GM12878 (cell line): ENCODE measurements around the gene SNX11. TPM values are rescaled to one million over a fixed set of nuclear protein-coding genes. Genes with fewer than 3 reads are reported as not detected.

Experiments used
- ATAC-seq: fragments of 200-7000 bp; cut with Tn5 transposase; 3 replicates; pipeline ENCODE4 v1.9.1; 2020; ENCODE audit warnings: mild to moderate bottlenecking, moderate library complexity
- BruUV-seq: library from RNA; stranded (reverse); fragments of 400-500 nt; replicated peaks from 2 replicates; lab custom pipeline; 2021; lab: Mats Ljungman, UMichigan
- CTCF ChIA-PET: fragments of 300-600 bp; sonication (Branson Sonifier 250); formaldehyde crosslinking; extraction: SDS; loops from one replicate; lab custom pipeline; 2021; ENCODE audit warnings: inconsistent platforms; lab: Yijun Ruan, JAX
- POLR2A ChIA-PET: fragments of 350-600 bp; formaldehyde crosslinking; extraction: SDS; loops from one replicate; lab custom pipeline; 2021; ENCODE audit warnings: inconsistent platforms; lab: Charles Lee
- RAD21 ChIA-PET: fragments of 300-600 bp; sonication (Branson Sonifier 250); formaldehyde crosslinking; loops from one replicate; lab custom pipeline; 2023; ENCODE audit warnings: antibody characterized with exemption; ENCODE audit not compliant: unreplicated experiment; lab: Charles Lee
- SMC1A ChIA-PET: fragments of 300-600 bp; sonication (Branson Sonifier 250); formaldehyde crosslinking; loops from one replicate; lab custom pipeline; 2023; ENCODE audit not compliant: unreplicated experiment, uncharacterized antibody; lab: Charles Lee
- DNase-seq: peaks from one replicate; pipeline ENCODE4 v3.0.0-alpha.2; 2011; ENCODE audit warnings: low read depth, low spot score
- FAIRE-seq: peaks from 3 replicates; lab custom pipeline; 2011; peaks lifted over from hg19 to GRCh38; lab: Jason Lieb, UNC
- H2AFZ ChIP-seq: 2 replicates; pipeline ENCODE4 v1.6.0; 2011; ENCODE audit warnings: low read depth, low read length, control low read depth; ENCODE audit not compliant: control insufficient read depth
- H3K27ac ChIP-seq: 2 replicates; pipeline ENCODE4 v1.5.1; 2011; ENCODE audit warnings: control low read depth; ENCODE audit not compliant: control insufficient read depth, insufficient read depth
- H3K27me3 ChIP-seq, 2 experiments: replicated peaks in 1 of 2; 2 replicates each; pipeline versions ENCODE4 v1.6.0 to v1.6.1; 2011; ENCODE audit warnings: low read length in 1 of 2; ENCODE audit not compliant: control insufficient read depth in 2 of 2, insufficient read depth in 2 of 2
- H3K36me3 ChIP-seq, 2 experiments: 2 replicates each; pipeline ENCODE4 v1.5.1; 2011; ENCODE audit warnings: low read length in 1 of 2; ENCODE audit not compliant: control insufficient read depth in 2 of 2, insufficient read depth in 2 of 2
- H3K4me1 ChIP-seq: 2 replicates; pipeline ENCODE4 v1.6.1; 2011; ENCODE audit warnings: mild to moderate bottlenecking, low read length, moderate library complexity, mixed read lengths; ENCODE audit not compliant: control insufficient read depth, insufficient read depth
- H3K4me2 ChIP-seq: 2 replicates; pipeline ENCODE4 v1.6.0; 2011; ENCODE audit warnings: control low read depth; ENCODE audit not compliant: control insufficient read depth, insufficient read depth
- H3K4me3 ChIP-seq: fragments of 200-600 bp; sonication (generic); 2 replicates; pipeline ENCODE4 v1.5.1; 2016
- H3K79me2 ChIP-seq: 2 replicates; pipeline ENCODE4 v1.6.0; 2011; ENCODE audit warnings: low read length; ENCODE audit not compliant: control insufficient read depth, insufficient read depth
- H3K9ac ChIP-seq: 2 replicates; pipeline ENCODE4 v1.8.0; 2011; ENCODE audit warnings: low read length, control low read depth, mixed read lengths; ENCODE audit not compliant: control insufficient read depth, insufficient read depth
- H3K9me3 ChIP-seq: replicated peaks from 3 replicates; pipeline ENCODE4 v1.5.1; 2011; ENCODE audit warnings: mild to moderate bottlenecking, low read length; ENCODE audit not compliant: control insufficient read depth, insufficient read depth
- H4K20me1 ChIP-seq: 2 replicates; pipeline ENCODE4 v1.6.0; 2011; ENCODE audit not compliant: control insufficient read depth, insufficient read depth
- CTCF ChIP-seq, 3 experiments: IDR thresholded peaks in 2 of 3; conservative IDR thresholded peaks in 1 of 3; 2 replicates each; pipeline ENCODE4 v1.5.1; 2011; ENCODE audit warnings: low read depth in 3 of 3, low read length in 3 of 3, mild to moderate bottlenecking in 3 of 3, control low read depth in 2 of 3, moderate library complexity in 2 of 3, inconsistent platforms in 1 of 3, mixed read lengths in 1 of 3; ENCODE audit not compliant: control insufficient read depth in 2 of 3, insufficient read depth in 1 of 3; ENCODE audit errors: extremely low read depth in 1 of 3
- MEF2B ChIP-seq: fragments of 450-650 bp; IDR thresholded peaks from 2 replicates; pipeline ENCODE4 v1.6.1; 2018; ENCODE audit warnings: mild to moderate bottlenecking, moderate library complexity; ENCODE audit not compliant: partially characterized antibody, poor library complexity, severe bottlenecking
- RAD21 ChIP-seq: IDR thresholded peaks from 2 replicates; pipeline ENCODE4 v1.6.1; 2011; ENCODE audit warnings: mild to moderate bottlenecking, low read depth, low read length, moderate library complexity; ENCODE audit not compliant: insufficient read depth
- SMC3 ChIP-seq: IDR thresholded peaks from 2 replicates; pipeline ENCODE4 v1.6.1; 2011; ENCODE audit warnings: low read length, improper control_type of control experiment, borderline replicate concordance
- STAT1 ChIP-seq: fragments of 450-650 bp; conservative IDR thresholded peaks from 2 replicates; pipeline ENCODE4 v1.6.1; 2014; ENCODE audit warnings: antibody characterized with exemption, mild to moderate bottlenecking
- YY1 ChIP-seq: IDR thresholded peaks from 2 replicates; pipeline ENCODE4 v1.6.1; 2011; ENCODE audit warnings: low read depth, mild to moderate bottlenecking, low read length
- WGBS: methylation state at CpG from one replicate; pipeline ENCODE4 v1.1.6; 2016; ENCODE audit warnings: low lambda C conversion rate; ENCODE audit not compliant: insufficient replicate concordance, insufficient coverage; ENCODE audit errors: missing lambda C conversion rate; 5-methylcytosine and 5-hydroxymethylcytosine counted together
- in situ Hi-C: fragments of 300-500 bp; cut with MboI; formaldehyde crosslinking; loops from 9 replicates; pipeline ENCODE4 v1.14.3; 2018; ENCODE audit warnings: mixed read lengths
- intact Hi-C: fragments of 100-400 bp; cut with micrococcal nuclease; formaldehyde crosslinking; loops from one replicate; pipeline ENCODE4 v1.14.2; 2022; ENCODE audit not compliant: unreplicated experiment
- polyA plus RNA-seq, 11 experiments: library from polyadenylated mRNA; depleted of rRNA in 4 of 11; unstranded in 6 of 11; stranded (reverse) in 5 of 11; fragments of >200 nt; fragmentation: Nextera tagmentation in 4 of 11; fragmentation: Illumina TruSeq in 1 of 11; extraction: Ambion mirVana in 4 of 11; extraction: Trizol in 1 of 11; gene quantifications; 1 replicate in 1 of 11; 2 replicates in 10 of 11; pipeline versions ENCODE4 v1.2.1 to v1.2.3, GENCODE V29; 2011 to 2016; ENCODE audit warnings: inconsistent platforms in 2 of 11, missing spikeins in 2 of 11, low read depth in 1 of 11
- total RNA-seq, 4 experiments: library from RNA; depleted of rRNA in 3 of 4; stranded (reverse); fragments of >200 nt in 3 of 4; fragmentation: Illumina TruSeq in 1 of 4; extraction: Trizol in 1 of 4; gene quantifications; 2 replicates each; pipeline versions ENCODE4 v1.2.1 to v1.2.3, GENCODE V29; 2013 to 2021
- TF ChIP-seq, protein P1 (sequence below): fragments of 450-650 bp; IDR thresholded peaks from 2 replicates; pipeline ENCODE4 v1.6.1; 2016; ENCODE audit warnings: mild to moderate bottlenecking

Gene SNX11
- total and polyA plus RNA-seq, 10 of the 15 experiments (the other 5 are each of a cell fraction or from before 2014, with no cell fraction given), result 34.2 to 127 (median 61.8) TPM

DNA sequence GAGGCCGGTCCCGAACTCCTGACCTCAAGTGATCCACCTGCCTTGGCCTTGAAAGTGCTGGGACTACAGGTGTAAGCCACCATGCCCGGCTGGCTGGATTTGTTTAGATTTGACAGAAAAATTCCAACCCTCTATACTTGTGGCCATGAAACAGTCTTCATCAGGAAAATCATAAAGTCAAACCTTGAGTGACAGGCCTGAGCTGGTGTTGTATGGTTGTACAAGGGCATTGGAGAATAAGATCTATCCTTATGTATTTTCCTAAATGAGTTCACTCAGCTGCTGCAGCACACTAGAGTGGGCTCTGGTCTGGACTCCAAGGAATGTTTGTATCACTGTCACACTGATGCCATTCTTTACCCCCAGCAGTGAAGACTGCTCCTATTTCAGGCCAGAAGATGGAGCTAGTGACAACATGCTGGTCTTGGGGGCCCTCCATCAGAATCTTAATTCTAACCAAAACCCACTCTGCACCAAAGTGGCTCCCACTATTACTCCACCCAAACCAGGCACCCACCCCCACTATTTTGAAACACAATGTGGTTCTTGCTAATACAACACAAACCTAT lies 27.4 kb downstream of the SNX11 start:
- CTCF ChIA-PET, result interaction anchor here (0.7 to 8.5 kb wide), 10 partner anchors 10 to 481 kb away, joined by 3 to 223 read pairs (median 4); partner anchors contain the start of genes HOXB5 and SNX11
- ATAC-seq, result peak; percentile 45; the same call in 2 of the 3 replicates
- H4K20me1 ChIP-seq, result no peaks in the 10 kb centered on the region
- H3K4me2 ChIP-seq, result no peak overlapping the region
- no peaks in the 10 kb centered on the region for H3K79me2 ChIP-seq
- intact Hi-C loops, result loop anchor here (2.0 kb wide), 1 partner anchor 484 kb away; no protein-coding TSS in a partner anchor
- FAIRE-seq, result no peak
- 81% methylated on average over 3 of the region's 3 CpGs for WGBS
- no peak overlapping the region for H3K9ac ChIP-seq
- TSS peak; percentile 22 for BruUV-seq
- H2AFZ ChIP-seq, result no peak overlapping the region
- in situ Hi-C loops, result loop anchor here (5.0 kb wide), 1 partner anchor 108 kb away; no protein-coding TSS in a partner anchor
- H3K4me1 ChIP-seq, result no peaks in the 10 kb centered on the region
- DNase-seq, result no peak
- RAD21 ChIA-PET, result interaction anchor here (0.6 to 6.7 kb wide), 5 partner anchors 8 to 110 kb away, joined by 3 to 92 read pairs (median 4); no protein-coding TSS in a partner anchor
- no peaks in the 10 kb centered on the region for H3K9me3 ChIP-seq
- H3K27me3 ChIP-seq, result no peaks in the 10 kb centered on the region
- no peaks in the 10 kb centered on the region; a peak in 1 of 4 replicates for H3K36me3 ChIP-seq
- SMC1A ChIA-PET, result interaction anchor here (1.5 to 16.1 kb wide), 4 partner anchors 10 to 100 kb away, joined by 3 to 205 read pairs (median 6); no protein-coding TSS in a partner anchor
- no peak overlapping the region for H3K4me3 ChIP-seq
- TF ChIP-seq STAT1 (no peak), SMC3 (peak; percentile 39; the same call in 1 of the 2 replicates), MEF2B (no peak), CTCF (IDR thresholded peaks at IDR 0.05 in 2 of 3, conservative IDR thresholded peaks at IDR 0.05 in 1 of 3; ENCODE audit: control insufficient read depth in 2 of 3, extremely low read depth in 1 of 3, insufficient read depth in 1 of 3, low read depth in 3 of 3, low read length in 3 of 3) (peak; percentile 30 to 45 (median 34); a peak in 5 of 6 replicates), RAD21 (peak; percentile 48), YY1 (0 out of 2 replicates have a peak, but pooled peaks have one; percentile 9)
- TF ChIP-seq, protein P1, sequence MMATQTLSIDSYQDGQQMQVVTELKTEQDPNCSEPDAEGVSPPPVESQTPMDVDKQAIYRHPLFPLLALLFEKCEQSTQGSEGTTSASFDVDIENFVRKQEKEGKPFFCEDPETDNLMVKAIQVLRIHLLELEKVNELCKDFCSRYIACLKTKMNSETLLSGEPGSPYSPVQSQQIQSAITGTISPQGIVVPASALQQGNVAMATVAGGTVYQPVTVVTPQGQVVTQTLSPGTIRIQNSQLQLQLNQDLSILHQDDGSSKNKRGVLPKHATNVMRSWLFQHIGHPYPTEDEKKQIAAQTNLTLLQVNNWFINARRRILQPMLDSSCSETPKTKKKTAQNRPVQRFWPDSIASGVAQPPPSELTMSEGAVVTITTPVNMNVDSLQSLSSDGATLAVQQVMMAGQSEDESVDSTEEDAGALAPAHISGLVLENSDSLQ, result peak; percentile 43; the same call in 1 of the 2 replicates
- TF ChIP-seq, all 136 proteins: peak for 5
- POLR2A ChIA-PET, result interaction anchor here (0.6 to 1.5 kb wide), 2 partner anchors 21 to 63 kb away, joined by 3 read pairs; no protein-coding TSS in a partner anchor
- H3K27ac ChIP-seq, result no peak overlapping the region
